OCI-LY7 (cell line): ENCODE results near the gene RPA3. TPM values are rescaled to one million over a fixed set of nuclear protein-coding genes. Genes with fewer than 3 reads are reported as not detected.

Experiments used
- BruUV-seq: library from RNA; stranded (reverse); fragments of 400-500 nt; replicated peaks from 2 replicates; lab custom pipeline; 2021; lab: Mats Ljungman, UMichigan
- CTCF ChIA-PET: fragments of 300-600 bp; sonication (Branson Sonifier 250); formaldehyde crosslinking; loops from one replicate; lab custom pipeline; 2022; ENCODE audit warnings: antibody characterized with exemption; ENCODE audit not compliant: unreplicated experiment; lab: Charles Lee
- POLR2A ChIA-PET: fragments of 300-600 bp; sonication (Branson Sonifier 250); formaldehyde crosslinking; loops from one replicate; lab custom pipeline; 2022; ENCODE audit warnings: antibody characterized with exemption; lab: Charles Lee
- DNase-seq: peaks from one replicate; pipeline ENCODE4 v3.0.0-alpha.2; 2015; ENCODE audit warnings: low spot score
- H2AFZ ChIP-seq: fragments of 200-600 bp; sonication (generic), shearing (Covaris generic); 2 replicates; pipeline ENCODE4 v1.6.1; 2014; ENCODE audit warnings: mild to moderate bottlenecking, antibody characterized with exemption, low read length, moderate library complexity
- H3K27ac ChIP-seq: fragments of 200-600 bp; sonication (generic); 2 replicates; pipeline ENCODE4 v1.5.1; 2014; ENCODE audit warnings: mixed run types, low read depth, mild to moderate bottlenecking, moderate library complexity, low read length, inconsistent platforms; ENCODE audit not compliant: poor library complexity, severe bottlenecking
- H3K36me3 ChIP-seq: fragments of 200-600 bp; sonication (generic); 2 replicates; pipeline ENCODE4 v1.6.1; 2014; ENCODE audit warnings: mild to moderate bottlenecking, antibody characterized with exemption, low read length, moderate library complexity, mixed read lengths; ENCODE audit not compliant: insufficient read depth
- H3K4me1 ChIP-seq: fragments of 200-600 bp; sonication (generic); 2 replicates; pipeline ENCODE4 v1.5.1; 2014; ENCODE audit warnings: mild to moderate bottlenecking, low read length; ENCODE audit not compliant: insufficient read depth, poor library complexity, severe bottlenecking
- H3K4me2 ChIP-seq: fragments of 200-600 bp; sonication (generic); 2 replicates; pipeline ENCODE4 v1.6.1; 2014; ENCODE audit warnings: mild to moderate bottlenecking, low read length
- H3K4me3 ChIP-seq: fragments of 200-600 bp; sonication (generic); 2 replicates; pipeline ENCODE4 v1.5.1; 2014; ENCODE audit warnings: mild to moderate bottlenecking, low read depth, low read length; ENCODE audit not compliant: poor library complexity, severe bottlenecking
- H3K79me2 ChIP-seq: fragments of 200-600 bp; sonication (generic); 2 replicates; pipeline ENCODE4 v1.6.1; 2016; ENCODE audit warnings: low read depth, mild to moderate bottlenecking, low read length, moderate library complexity, mixed read lengths; ENCODE audit not compliant: insufficient read depth
- H3K9me2 ChIP-seq: fragments of 200-600 bp; sonication (generic); 2 replicates; pipeline ENCODE4 v1.6.1; 2016; ENCODE audit warnings: mild to moderate bottlenecking, low read length, mixed read lengths; ENCODE audit not compliant: insufficient read depth
- H3K9me3 ChIP-seq: fragments of 200-600 bp; sonication (generic); 2 replicates; pipeline ENCODE4 v1.6.1; 2014; ENCODE audit warnings: mild to moderate bottlenecking, mixed run types, low read length, mixed read lengths
- H4K20me1 ChIP-seq: fragments of 200-600 bp; sonication (generic); 2 replicates; pipeline ENCODE4 v1.6.1; 2014; ENCODE audit warnings: mild to moderate bottlenecking, antibody characterized with exemption, low read length, moderate library complexity, mixed read lengths; ENCODE audit not compliant: insufficient read depth
- EZH2phosphoT487 ChIP-seq: fragments of 200-600 bp; sonication (generic); IDR thresholded peaks from 2 replicates; pipeline ENCODE4 v1.6.1; 2018; ENCODE audit warnings: low read depth, borderline replicate concordance, mild to moderate bottlenecking, mixed run types, antibody characterized with exemption, low read length, moderate library complexity, mixed read lengths
- intact Hi-C: fragments of 100-400 bp; cut with micrococcal nuclease; formaldehyde crosslinking; loops from one replicate; pipeline ENCODE4 v1.10.0; 2022; ENCODE audit not compliant: unreplicated experiment
- total RNA-seq, 2 experiments: library from RNA; depleted of rRNA in 1 of 2; stranded (reverse); fragments of >200 nt in 1 of 2; shearing (Covaris generic) in 1 of 2; gene quantifications; 2 replicates each; pipeline ENCODE4 v1.2.3, GENCODE V29; 2014 to 2022
- TF ChIP-seq, protein P1 (sequence below): fragments of 200-600 bp; sonication (generic); conservative IDR thresholded peaks from 2 replicates; pipeline ENCODE4 v1.5.1; 2014; ENCODE audit warnings: mild to moderate bottlenecking, antibody characterized with exemption, low read length, moderate library complexity, mixed read lengths

Gene RPA3
- total RNA-seq, 2 experiments from 2014 or later, result 66.3 to 111 TPM

DNA sequence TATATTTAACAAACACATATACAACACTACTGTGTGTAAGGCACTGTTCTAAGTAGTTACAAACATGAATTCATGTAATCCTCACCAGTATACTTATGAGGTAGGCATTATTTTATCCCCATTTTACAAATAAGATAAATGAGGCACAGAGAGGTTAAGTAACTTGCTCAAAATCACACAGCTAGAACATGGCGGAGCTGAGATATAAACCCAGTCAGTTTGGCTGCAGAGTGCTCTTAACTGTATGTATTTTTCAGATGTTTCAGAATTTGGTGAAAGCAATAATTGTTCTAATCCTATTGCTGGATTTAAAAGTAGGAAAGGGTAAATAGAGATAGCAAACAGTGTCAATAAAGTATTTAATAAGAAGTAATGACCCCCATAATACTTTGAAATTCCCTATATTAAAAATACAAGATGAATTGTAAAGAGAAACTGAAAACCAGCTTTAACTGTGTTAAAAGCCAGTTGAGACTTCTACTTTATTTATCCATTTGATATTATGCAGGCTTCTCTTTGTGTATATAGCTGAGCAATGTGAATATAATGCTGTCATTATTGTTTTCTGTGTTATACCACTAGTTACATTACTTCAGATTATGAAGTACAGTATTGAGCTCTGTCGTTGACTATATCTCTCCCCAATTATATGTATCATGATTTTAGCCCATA, 32.3 kb upstream of the RPA3 start:
- intact Hi-C loops, result no loop called here
- CTCF ChIA-PET, result no interaction called here
- Histone ChIP-seq H3K9me3 (no peaks in the 10 kb centered on the region), H3K36me3 (no peaks in the 10 kb centered on the region), H3K9me2 (no peaks in the 10 kb centered on the region), H3K27ac (no peak overlapping the region), H3K79me2 (no peaks in the 10 kb centered on the region), H4K20me1 (no peaks in the 10 kb centered on the region), H3K4me1 (no peaks in the 10 kb centered on the region), H3K4me2 (no peak overlapping the region), H2AFZ (no peak overlapping the region), H3K4me3 (no peak overlapping the region)
- POLR2A ChIA-PET, result interaction anchor here (0.5 to 1.9 kb wide), 4 partner anchors 10 to 465 kb away, joined by 3 to 5 read pairs (median 3); no protein-coding TSS in a partner anchor
- BruUV-seq, result no TSS peak
- TF ChIP-seq EZH2phosphoT487, result no peak
- TF ChIP-seq, protein P1, sequence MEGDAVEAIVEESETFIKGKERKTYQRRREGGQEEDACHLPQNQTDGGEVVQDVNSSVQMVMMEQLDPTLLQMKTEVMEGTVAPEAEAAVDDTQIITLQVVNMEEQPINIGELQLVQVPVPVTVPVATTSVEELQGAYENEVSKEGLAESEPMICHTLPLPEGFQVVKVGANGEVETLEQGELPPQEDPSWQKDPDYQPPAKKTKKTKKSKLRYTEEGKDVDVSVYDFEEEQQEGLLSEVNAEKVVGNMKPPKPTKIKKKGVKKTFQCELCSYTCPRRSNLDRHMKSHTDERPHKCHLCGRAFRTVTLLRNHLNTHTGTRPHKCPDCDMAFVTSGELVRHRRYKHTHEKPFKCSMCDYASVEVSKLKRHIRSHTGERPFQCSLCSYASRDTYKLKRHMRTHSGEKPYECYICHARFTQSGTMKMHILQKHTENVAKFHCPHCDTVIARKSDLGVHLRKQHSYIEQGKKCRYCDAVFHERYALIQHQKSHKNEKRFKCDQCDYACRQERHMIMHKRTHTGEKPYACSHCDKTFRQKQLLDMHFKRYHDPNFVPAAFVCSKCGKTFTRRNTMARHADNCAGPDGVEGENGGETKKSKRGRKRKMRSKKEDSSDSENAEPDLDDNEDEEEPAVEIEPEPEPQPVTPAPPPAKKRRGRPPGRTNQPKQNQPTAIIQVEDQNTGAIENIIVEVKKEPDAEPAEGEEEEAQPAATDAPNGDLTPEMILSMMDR, result no peak
- no peak for DNase-seq

DNA sequence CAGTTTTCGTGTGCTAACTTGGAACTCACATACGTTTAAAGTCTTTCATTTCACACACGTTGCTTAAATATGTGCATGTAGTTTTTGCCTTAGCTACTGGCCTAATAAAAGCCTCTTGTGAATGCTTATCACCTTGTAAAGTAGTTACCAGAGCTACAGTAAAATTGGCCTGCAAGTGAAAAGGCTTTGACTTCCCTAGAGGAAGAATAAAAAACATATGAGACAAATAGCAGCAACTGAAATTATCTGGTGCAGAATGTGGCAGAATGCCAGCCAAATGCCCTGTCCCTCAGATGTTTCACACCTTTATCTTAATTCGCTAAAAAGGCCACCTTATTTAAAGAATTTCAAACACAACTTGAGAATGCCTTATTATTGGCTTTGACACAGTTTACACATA, 28.1 kb upstream of the RPA3 start:
- no peak overlapping the region for H3K4me3 ChIP-seq
- no peak overlapping the region for H3K4me2 ChIP-seq
- no peak overlapping the region for H3K27ac ChIP-seq
- no TSS peak for BruUV-seq
- DNase-seq, result no peak
- H3K4me1 ChIP-seq, result no peaks in the 10 kb centered on the region
- CTCF ChIA-PET, result no interaction called here
- H3K36me3 ChIP-seq, result no peaks in the 10 kb centered on the region
- H3K9me2 ChIP-seq, result no peaks in the 10 kb centered on the region
- POLR2A ChIA-PET, result interaction anchor here (1.7 kb wide), 1 partner anchor 10 kb away, joined by 8 read pairs; no protein-coding TSS in a partner anchor
- TF ChIP-seq, protein P1, result no peak
- no peak for TF ChIP-seq EZH2phosphoT487
- intact Hi-C loops, result no loop called here
- H3K79me2 ChIP-seq, result no peaks in the 10 kb centered on the region
- H4K20me1 ChIP-seq, result no peaks in the 10 kb centered on the region
- H2AFZ ChIP-seq, result no peak overlapping the region
- H3K9me3 ChIP-seq, result no peaks in the 10 kb centered on the region

DNA sequence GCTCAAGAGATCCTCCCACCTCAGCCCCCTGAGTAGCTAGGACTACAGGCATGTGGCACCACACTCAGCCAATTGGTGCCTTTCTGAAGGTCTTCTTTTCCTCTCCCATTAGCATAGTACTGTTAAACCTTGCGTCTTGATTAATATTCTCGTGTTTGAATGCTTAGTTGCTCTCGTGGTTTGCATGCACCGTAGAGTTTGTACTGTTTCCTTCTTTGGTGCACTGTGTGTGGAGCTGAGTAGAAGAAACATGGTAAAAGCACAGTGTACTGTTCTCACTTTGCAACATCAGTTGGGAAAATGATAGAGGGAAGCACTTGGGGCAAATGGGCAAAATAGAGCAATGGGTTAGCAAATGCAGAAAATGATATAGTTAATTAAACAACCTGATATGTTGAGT, 27.6 kb upstream of the RPA3 start:
- H3K79me2 ChIP-seq, result no peaks in the 10 kb centered on the region
- DNase-seq, result no peak
- H3K9me3 ChIP-seq, result no peaks in the 10 kb centered on the region
- H3K4me2 ChIP-seq, result no peak overlapping the region
- no peaks in the 10 kb centered on the region for H4K20me1 ChIP-seq
- H3K27ac ChIP-seq, result no peak overlapping the region
- intact Hi-C loops, result no loop called here
- no peak overlapping the region for H2AFZ ChIP-seq
- POLR2A ChIA-PET, result interaction anchor here (1.7 kb wide), 1 partner anchor 10 kb away, joined by 8 read pairs; no protein-coding TSS in a partner anchor
- no peak overlapping the region for H3K4me3 ChIP-seq
- CTCF ChIA-PET, result no interaction called here
- no peak for TF ChIP-seq EZH2phosphoT487
- TF ChIP-seq, protein P1, result no peak
- H3K9me2 ChIP-seq, result no peaks in the 10 kb centered on the region
- no peaks in the 10 kb centered on the region for H3K36me3 ChIP-seq
- H3K4me1 ChIP-seq, result no peaks in the 10 kb centered on the region
- no TSS peak for BruUV-seq
